ENCODE data around the gene FRYL. TPM values are rescaled to one million over a fixed set of nuclear protein-coding genes. Genes with fewer than 3 reads are reported as not detected.

The FRYL gene
- total RNA-seq, 2 experiments from 2014 or later, result 85.4 to 88.5 TPM

DNA sequence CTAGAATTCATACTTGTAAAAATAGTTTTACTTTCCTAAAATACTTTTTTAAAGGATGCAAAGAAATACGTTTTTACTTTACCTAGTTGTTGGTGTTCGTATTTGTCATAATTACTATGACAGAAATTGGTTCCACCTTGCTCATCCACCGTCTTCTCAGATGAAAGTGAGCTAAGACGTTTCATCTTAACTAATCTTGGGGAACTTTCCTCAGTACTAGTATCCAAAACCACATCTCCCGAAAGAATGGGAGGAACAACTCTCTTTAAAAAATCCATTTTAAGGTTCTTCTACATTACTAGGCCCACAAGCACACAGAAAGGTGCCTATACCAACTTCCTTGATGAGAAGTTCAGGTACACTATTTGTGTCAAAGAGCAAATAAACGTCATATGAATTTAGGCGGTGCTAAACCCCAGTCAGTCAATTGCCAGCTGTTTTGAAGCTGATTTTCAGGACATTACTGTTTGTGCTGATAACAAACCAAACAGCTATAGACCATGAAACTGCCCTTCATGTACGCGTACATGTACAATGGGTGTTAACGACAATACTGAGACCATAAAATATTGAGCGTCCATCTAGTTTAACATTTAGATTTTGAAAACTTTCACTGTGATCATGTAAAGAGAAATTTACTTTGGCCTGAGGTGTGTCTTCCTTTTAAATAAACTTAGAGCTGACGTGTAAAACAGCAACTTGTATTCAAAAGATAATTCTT is 99.1 kb downstream of the FRYL start:
- intact Hi-C loops (cut with micrococcal nuclease; ENCODE audit: unreplicated experiment), result loop anchor here (5.0 kb wide), 1 partner anchor 104 kb away; no protein-coding TSS in a partner anchor
- Histone ChIP-seq H3K4me2 (ENCODE audit: low read length) (no peak overlapping the region), H3K79me2 (ENCODE audit: insufficient read depth, low read depth, low read length) (peaks cover 43% of the 10 kb centered on the region), H2AFZ (ENCODE audit: low read length) (no peak overlapping the region), H4K20me1 (ENCODE audit: insufficient read depth, low read length) (peaks cover 13% of the 10 kb centered on the region; the same call in 1 of the 2 replicates), H3K36me3 (ENCODE audit: insufficient read depth, low read length) (peaks cover 5% of the 10 kb centered on the region; the same call in 1 of the 2 replicates), H3K4me3 (ENCODE audit: low read depth, low read length, poor library complexity, severe bottlenecking) (no peak overlapping the region), H3K9me2 (ENCODE audit: insufficient read depth, low read length) (no peaks in the 10 kb centered on the region), H3K27ac (ENCODE audit: low read depth, low read length, poor library complexity, severe bottlenecking) (no peak overlapping the region), H3K9me3 (ENCODE audit: low read length) (no peaks in the 10 kb centered on the region), H3K4me1 (ENCODE audit: insufficient read depth, low read length, poor library complexity, severe bottlenecking) (peaks cover 9% of the 10 kb centered on the region)
- no TSS peak for BruUV-seq (replicated peaks)
- POLR2A ChIA-PET, result interaction anchor here (1.0 kb wide), 1 partner anchor 17 kb away, joined by 3 read pairs; no protein-coding TSS in a partner anchor
- no peak for DNase-seq (ENCODE audit: low spot score)
- TF ChIP-seq EZH2phosphoT487 (IDR thresholded peaks at IDR 0.05; ENCODE audit: borderline replicate concordance, low read depth, low read length) (no peak), CTCF (conservative IDR thresholded peaks at IDR 0.05; ENCODE audit: low read length) (no peak)
- CTCF ChIA-PET (ENCODE audit: unreplicated experiment), result no interaction called here

GRCh38 chr4:48673537-48673936 is 106.5 kb downstream of the FRYL start:
- TF ChIP-seq CTCF (conservative IDR thresholded peaks at IDR 0.05; ENCODE audit: low read length) (no peak), EZH2phosphoT487 (IDR thresholded peaks at IDR 0.05; ENCODE audit: borderline replicate concordance, low read depth, low read length) (no peak)
- no peak overlapping the region for H2AFZ ChIP-seq (ENCODE audit: low read length)
- no peaks in the 10 kb centered on the region for H4K20me1 ChIP-seq (ENCODE audit: insufficient read depth, low read length)
- H3K4me3 ChIP-seq (ENCODE audit: low read depth, low read length, poor library complexity, severe bottlenecking), result no peak overlapping the region
- POLR2A ChIA-PET, result interaction anchor here (0.5 kb wide), 1 partner anchor 1666 kb away, joined by 4 read pairs; no protein-coding TSS in a partner anchor
- DNase-seq (ENCODE audit: low spot score), result no peak
- no peaks in the 10 kb centered on the region for H3K9me3 ChIP-seq (ENCODE audit: low read length)
- H3K4me2 ChIP-seq (ENCODE audit: low read length), result no peak overlapping the region
- H3K9me2 ChIP-seq (ENCODE audit: insufficient read depth, low read length), result no peaks in the 10 kb centered on the region
- no peaks in the 10 kb centered on the region for H3K36me3 ChIP-seq (ENCODE audit: insufficient read depth, low read length)
- peaks cover 10% of the 10 kb centered on the region for H3K79me2 ChIP-seq (ENCODE audit: insufficient read depth, low read depth, low read length)
- H3K27ac ChIP-seq (ENCODE audit: low read depth, low read length, poor library complexity, severe bottlenecking), result no peak overlapping the region
- BruUV-seq (replicated peaks), result no TSS peak
- intact Hi-C loops (cut with micrococcal nuclease; ENCODE audit: unreplicated experiment), result no loop called here
- CTCF ChIA-PET (ENCODE audit: unreplicated experiment), result no interaction called here
- H3K4me1 ChIP-seq (ENCODE audit: insufficient read depth, low read length, poor library complexity, severe bottlenecking), result no peaks in the 10 kb centered on the region

DNA sequence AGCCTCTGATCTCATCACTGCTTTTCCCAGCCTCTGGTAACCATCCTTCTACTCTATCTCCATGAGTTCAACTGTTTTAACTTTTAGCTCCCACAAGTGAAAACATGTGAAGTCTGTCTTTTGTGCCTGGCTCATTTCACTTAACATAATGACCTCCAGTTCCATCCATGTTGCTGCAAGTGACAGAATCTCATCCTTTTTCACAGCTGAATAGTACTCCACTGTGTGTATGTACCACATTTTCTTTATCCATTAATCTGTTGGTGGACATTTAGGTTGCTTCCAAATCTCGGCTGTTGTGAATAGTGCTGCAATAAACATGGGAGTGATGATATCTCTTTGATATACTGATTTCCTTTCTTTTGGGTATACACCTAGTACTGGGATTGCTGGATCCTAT is 109.5 kb downstream of the FRYL start:
- Histone ChIP-seq H2AFZ (ENCODE audit: low read length) (no peak overlapping the region), H3K27ac (ENCODE audit: low read depth, low read length, poor library complexity, severe bottlenecking) (no peak overlapping the region), H4K20me1 (ENCODE audit: insufficient read depth, low read length) (no peaks in the 10 kb centered on the region), H3K36me3 (ENCODE audit: insufficient read depth, low read length) (no peaks in the 10 kb centered on the region), H3K9me3 (ENCODE audit: low read length) (no peaks in the 10 kb centered on the region), H3K79me2 (ENCODE audit: insufficient read depth, low read depth, low read length) (peaks cover 2% of the 10 kb centered on the region; the same call in 1 of the 2 replicates), H3K4me3 (ENCODE audit: low read depth, low read length, poor library complexity, severe bottlenecking) (no peak overlapping the region), H3K9me2 (ENCODE audit: insufficient read depth, low read length) (no peaks in the 10 kb centered on the region), H3K4me1 (ENCODE audit: insufficient read depth, low read length, poor library complexity, severe bottlenecking) (no peaks in the 10 kb centered on the region), H3K4me2 (ENCODE audit: low read length) (no peak overlapping the region)
- intact Hi-C loops (cut with micrococcal nuclease; ENCODE audit: unreplicated experiment), result no loop called here
- no peak for TF ChIP-seq CTCF (conservative IDR thresholded peaks at IDR 0.05; ENCODE audit: low read length)
- no peak for TF ChIP-seq EZH2phosphoT487 (IDR thresholded peaks at IDR 0.05; ENCODE audit: borderline replicate concordance, low read depth, low read length)
- ChIA-PET POLR2A (no interaction called here), CTCF (ENCODE audit: unreplicated experiment) (no interaction called here)
- no peak for DNase-seq (ENCODE audit: low spot score)
- no TSS peak for BruUV-seq (replicated peaks)

All from OCI-LY7 (cell line).